HUES6 (cell line): Measurements from ENCODE around the gene SLCO6A1.

Source experiments
- H3K27ac ChIP-seq: 2 replicates; pipeline ENCODE4 v1.7.0; 2013; ENCODE audit warnings: low read depth, mild to moderate bottlenecking, low read length, inconsistent platforms
- H3K27me3 ChIP-seq: 2 replicates; pipeline ENCODE4 v1.6.1; 2013; ENCODE audit warnings: low read length; ENCODE audit not compliant: control insufficient read depth, insufficient read depth
- H3K36me3 ChIP-seq: 2 replicates; pipeline ENCODE4 v1.6.1; 2013; ENCODE audit warnings: low read length; ENCODE audit not compliant: control insufficient read depth, insufficient read depth
- H3K4me1 ChIP-seq: 2 replicates; pipeline ENCODE4 v1.6.1; 2013; ENCODE audit warnings: low read length; ENCODE audit not compliant: control insufficient read depth, insufficient read depth
- H3K4me3 ChIP-seq: 2 replicates; pipeline ENCODE4 v1.5.1; 2013; ENCODE audit warnings: low read depth, low read length
- H3K9ac ChIP-seq: one replicate; pipeline ENCODE4 v1.6.1; 2013; ENCODE audit warnings: mild to moderate bottlenecking, low read length
- H3K9me3 ChIP-seq: 2 replicates; pipeline ENCODE4 v1.6.1; 2013; ENCODE audit warnings: low read depth, low read length; ENCODE audit not compliant: control insufficient read depth, insufficient read depth

Gene SLCO6A1

DNA sequence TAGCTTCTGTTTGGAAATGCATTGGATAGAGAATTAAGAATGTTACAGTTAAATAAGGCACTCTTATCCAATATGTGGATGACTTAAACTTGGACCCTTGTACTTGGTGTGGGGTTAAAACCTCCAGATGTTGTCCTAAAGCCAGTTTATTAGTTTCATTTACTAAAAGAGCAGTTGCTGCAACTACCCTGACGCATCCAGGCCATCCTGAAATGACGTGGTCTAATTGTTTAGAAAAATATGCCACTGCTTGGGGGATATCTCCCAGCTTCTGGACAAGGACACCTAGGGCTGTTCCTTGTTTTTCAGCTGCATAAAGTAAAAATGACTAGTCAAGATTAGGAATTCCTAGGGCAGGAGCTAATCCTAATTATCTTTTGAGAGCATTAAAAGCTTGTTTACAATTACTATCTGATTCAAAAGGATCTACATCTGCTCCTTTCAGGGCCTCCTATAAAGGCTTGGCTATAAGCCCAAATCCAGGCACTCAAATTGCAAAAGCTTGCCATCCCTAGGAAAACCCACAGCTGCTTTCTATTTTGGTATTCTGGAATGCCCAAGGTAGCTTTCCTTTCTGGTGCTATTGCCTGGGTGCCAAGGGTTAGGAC, 157.0 kb downstream of the SLCO6A1 start:
- Histone ChIP-seq H3K27me3 (peaks cover 4% of the 10 kb centered on the region; the same call in 1 of the 2 replicates), H3K4me1 (no peaks in the 10 kb centered on the region), H3K36me3 (no peaks in the 10 kb centered on the region), H3K9me3 (no peaks in the 10 kb centered on the region), H3K9ac (no peak overlapping the region), H3K27ac (no peak overlapping the region), H3K4me3 (no peak overlapping the region)

DNA sequence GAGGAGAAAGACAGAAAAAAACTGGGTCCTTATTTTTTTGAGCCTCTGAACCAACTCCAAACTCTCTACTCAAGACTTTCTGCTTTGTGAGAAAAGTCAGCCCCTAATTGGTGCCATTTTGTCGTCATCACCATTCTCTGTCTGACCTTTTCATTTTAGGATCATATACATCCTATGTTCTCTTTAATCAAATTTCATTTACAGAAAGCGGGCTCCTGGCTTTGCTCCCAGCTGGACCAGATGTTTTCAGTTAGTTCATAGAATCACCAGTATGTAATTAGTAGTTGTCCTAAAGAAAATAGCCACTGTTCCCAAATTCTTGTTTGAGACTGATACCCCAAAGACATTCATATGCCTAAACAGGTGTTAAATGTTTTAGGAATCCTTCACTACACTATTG, 174.1 kb downstream of the SLCO6A1 start:
- Histone ChIP-seq H3K9ac (no peak overlapping the region), H3K36me3 (no peaks in the 10 kb centered on the region), H3K4me3 (no peak overlapping the region), H3K9me3 (no peaks in the 10 kb centered on the region), H3K27ac (no peak overlapping the region), H3K27me3 (no peaks in the 10 kb centered on the region), H3K4me1 (no peaks in the 10 kb centered on the region)
